K562 (cell line): ENCODE results near the gene FCGR2B. TPM values are rescaled to one million over a fixed set of nuclear protein-coding genes. Genes with fewer than 3 reads are reported as not detected.
"Not testable (repeated sequence)": the region's sequence is repeated elsewhere in the genome, so short reads cannot be mapped to it uniquely, and the experiment has no call there.

Experiments used
- ATAC-seq: fragments of 200-7000 bp; cut with Tn5 transposase; 3 replicates; pipeline ENCODE4 v1.9.1; 2020; ENCODE audit warnings: moderate library complexity
- BruUV-seq: library from RNA; stranded (reverse); fragments of 400-500 nt; replicated peaks from 2 replicates; lab custom pipeline; 2021; lab: Mats Ljungman, UMichigan
- CTCF ChIA-PET: fragments of 300-600 bp; formaldehyde crosslinking; extraction: SDS; loops from one replicate; lab custom pipeline; 2021; ENCODE audit warnings: low intra/inter-chr PET ratio; lab: Yijun Ruan, JAX
- POLR2A ChIA-PET: fragments of 300-600, 350-650 bp; sonication (Branson Sonifier 250); formaldehyde crosslinking; extraction: SDS; loops from one replicate; lab custom pipeline; 2021; ENCODE audit warnings: antibody characterized with exemption, inconsistent platforms; lab: Yijun Ruan, JAX
- DNase-seq, 4 experiments: peaks; one replicate each; pipeline versions ENCODE4 v3.0.0 to v3.0.0-alpha.2; 2011 to 2018; ENCODE audit warnings: low spot score in 3 of 4, mixed read lengths in 3 of 4; ENCODE audit errors: extremely low read depth in 1 of 4
- FAIRE-seq: peaks from 2 replicates; lab custom pipeline; 2011; peaks lifted over from hg19 to GRCh38; lab: Jason Lieb, UNC
- H2AFZ ChIP-seq: 2 replicates; pipeline ENCODE4 v1.6.0; 2011; ENCODE audit warnings: low read depth, low read length, control low read depth, inconsistent platforms
- H3K27ac ChIP-seq: fragments of 200-600 bp; 3 replicates; pipeline ENCODE4 v1.8.0; 2011; ENCODE audit warnings: low read depth, mild to moderate bottlenecking, control low read depth, inconsistent platforms, low read length, moderate library complexity, mixed read lengths; ENCODE audit errors: extremely low read depth
- H3K27me3 ChIP-seq, 2 experiments: fragments of 300-600 bp in 1 of 2; 2 replicates in 1 of 2; 3 replicates in 1 of 2; pipeline versions ENCODE4 v1.6.0 to v1.8.0; 2011; ENCODE audit warnings: inconsistent platforms in 2 of 2, low read length in 2 of 2, mild to moderate bottlenecking in 1 of 2, mixed read lengths in 1 of 2, moderate library complexity in 1 of 2; ENCODE audit not compliant: control insufficient read depth in 2 of 2, insufficient read depth in 2 of 2
- H3K36me3 ChIP-seq: fragments of 300-600 bp; 3 replicates; pipeline ENCODE4 v1.8.0; 2011; ENCODE audit warnings: mild to moderate bottlenecking, low read length, inconsistent platforms; ENCODE audit not compliant: control insufficient read depth, insufficient read depth
- H3K4me1 ChIP-seq, 2 experiments: fragments of 200-600 bp in 1 of 2; replicated peaks in 1 of 2; 2 replicates in 1 of 2; 3 replicates in 1 of 2; pipeline versions ENCODE4 v1.5.1 to v1.8.0; 2011; ENCODE audit warnings: inconsistent platforms in 2 of 2, low read length in 2 of 2, mild to moderate bottlenecking in 1 of 2, mixed read lengths in 1 of 2, moderate library complexity in 1 of 2; ENCODE audit not compliant: control insufficient read depth in 2 of 2, insufficient read depth in 2 of 2
- H3K4me2 ChIP-seq: 2 replicates; pipeline ENCODE4 v1.6.1; 2011; ENCODE audit warnings: low read length, control low read depth, inconsistent platforms, mixed read lengths; ENCODE audit not compliant: insufficient read depth
- H3K4me3 ChIP-seq: fragments of 200-600 bp; sonication (generic), shearing (Covaris generic); 2 replicates; pipeline ENCODE4 v1.5.1; 2016; ENCODE audit warnings: control low read depth, inconsistent platforms
- H3K79me2 ChIP-seq: fragments of 200-600 bp; 3 replicates; pipeline ENCODE4 v1.8.0; 2011; ENCODE audit warnings: low read length, inconsistent platforms; ENCODE audit not compliant: control insufficient read depth, insufficient read depth
- H3K9ac ChIP-seq, 2 experiments: 2 replicates each; pipeline versions ENCODE4 v1.6.0 to v1.6.1; 2011; ENCODE audit warnings: low read depth in 2 of 2, low read length in 2 of 2, control low read depth in 1 of 2, inconsistent platforms in 1 of 2, mild to moderate bottlenecking in 1 of 2, mixed read lengths in 1 of 2; ENCODE audit not compliant: insufficient read depth in 1 of 2
- H3K9me1 ChIP-seq: one replicate; pipeline ENCODE4 v1.6.0; 2011; ENCODE audit warnings: inconsistent platforms, mild to moderate bottlenecking, low read length, moderate library complexity; ENCODE audit not compliant: control insufficient read depth, insufficient read depth
- H3K9me3 ChIP-seq: replicated peaks from 2 replicates; pipeline ENCODE4 v1.5.1; 2011; ENCODE audit warnings: low read depth, low read length, inconsistent platforms; ENCODE audit not compliant: control insufficient read depth, insufficient read depth
- H4K20me1 ChIP-seq: replicated peaks from 2 replicates; pipeline ENCODE4 v1.6.1; 2011; ENCODE audit warnings: low read length, inconsistent platforms, mixed read lengths; ENCODE audit not compliant: control insufficient read depth, insufficient read depth
- CBX3 ChIP-seq, 2 experiments: IDR thresholded peaks; 1 replicate in 1 of 2; 2 replicates in 1 of 2; pipeline ENCODE4 v1.6.1; 2012; ENCODE audit warnings: inconsistent platforms in 2 of 2, low read length in 2 of 2, borderline replicate concordance in 1 of 2, control low read depth in 1 of 2
- CBX5 ChIP-seq: IDR thresholded peaks from 2 replicates; pipeline ENCODE4 v1.6.1; 2014; ENCODE audit warnings: low read depth, borderline replicate concordance
- WGBS: fragments of 100-300 bp; shearing (Covaris generic); methylation state at CpG from one replicate; pipeline ENCODE4 v1.1.6; 2016; ENCODE audit warnings: low coverage, mixed read lengths; ENCODE audit not compliant: insufficient coverage; ENCODE audit errors: missing lambda C conversion rate; 5-methylcytosine and 5-hydroxymethylcytosine counted together
- in situ Hi-C: fragments of 300-500 bp; cut with MboI; formaldehyde crosslinking; loops from 4 replicates; pipeline ENCODE4 v1.15.0; 2018; ENCODE audit warnings: inconsistent platforms, mixed read lengths
- intact Hi-C: fragments of 100-400 bp; cut with micrococcal nuclease; formaldehyde crosslinking; loops from 2 replicates; pipeline ENCODE4 v1.14.2; 2022
- polyA plus RNA-seq, 8 experiments: library from polyadenylated mRNA; depleted of rRNA in 4 of 8; stranded (reverse) in 5 of 8; unstranded in 3 of 8; fragments of >200 nt; fragmentation: Nextera tagmentation in 2 of 8; fragmentation: Illumina TruSeq in 1 of 8; extraction: Ambion mirVana in 2 of 8; extraction: Trizol in 1 of 8; gene quantifications; 2 replicates each; pipeline versions ENCODE4 v1.2.1 to v1.2.3, GENCODE V29; 2011 to 2014; ENCODE audit warnings: inconsistent platforms in 1 of 8, missing spikeins in 1 of 8
- total RNA-seq, 7 experiments: library from RNA; depleted of rRNA in 6 of 7; stranded (reverse); fragments of >200 nt in 6 of 7; fragmentation: Illumina TruSeq in 2 of 7; extraction: Trizol in 2 of 7; gene quantifications; 2 replicates each; pipeline versions ENCODE4 v1.2.1 to v1.2.3, GENCODE V29; 2011 to 2021; ENCODE audit warnings: low replicate concordance in 1 of 7
- TF ChIP-seq, protein P1 (sequence below), 3 experiments: fragments of 200-800 bp in 1 of 3; sonication (Bioruptor generic) in 1 of 3; sonication (generic) in 1 of 3; formaldehyde crosslinking in 1 of 3; IDR thresholded peaks; 2 replicates each; pipeline versions ENCODE4 v1.6.1 to v1.8.0; 2016 to 2022; ENCODE audit warnings: mild to moderate bottlenecking in 2 of 3, missing compliant biosample characterization in 2 of 3, missing genetic modification characterization in 2 of 3, missing genetic modification reagents in 1 of 3

Gene FCGR2B
- total and polyA plus RNA-seq, 9 of the 15 experiments (the other 6 are each of a cell fraction or from before 2014, with no cell fraction given), result 1.7 to 8.9 (median 3.9) TPM

- BruUV-seq, H3K9me3 ChIP-seq, H3K9ac ChIP-seq, CTCF ChIA-PET, DNase-seq, H3K4me2 ChIP-seq, POLR2A ChIA-PET, intact Hi-C loops, H2AFZ ChIP-seq, H3K79me2 ChIP-seq, H3K27me3 ChIP-seq, H3K4me1 ChIP-seq, H3K4me3 ChIP-seq, H3K9me1 ChIP-seq, in situ Hi-C loops, FAIRE-seq: not testable (repeated sequence)
- 82% methylated on average over 10 of the region's 30 CpGs for WGBS
- TF ChIP-seq, protein P1, sequence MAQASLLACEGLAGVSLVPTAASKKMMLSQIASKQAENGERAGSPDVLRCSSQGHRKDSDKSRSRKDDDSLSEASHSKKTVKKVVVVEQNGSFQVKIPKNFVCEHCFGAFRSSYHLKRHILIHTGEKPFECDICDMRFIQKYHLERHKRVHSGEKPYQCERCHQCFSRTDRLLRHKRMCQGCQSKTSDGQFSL (CRISPR knock-in tag; IDR thresholded peaks at IDR 0.05), result 0 out of 2 replicates have a peak, but pooled peaks have one; percentile 19
- TF ChIP-seq, protein P1 (tag; IDR thresholded peaks at IDR 0.05), result not testable (repeated sequence)
- TF ChIP-seq, all 486 proteins: peak for 1; not testable (repeated sequence) for 485
- not testable (repeated sequence) for H3K36me3 ChIP-seq, H4K20me1 ChIP-seq, H3K27ac ChIP-seq, ATAC-seq
Observed at GRCh38 chr1:161616417-161616816, 46.5 kb upstream of the FCGR2B start.

DNA sequence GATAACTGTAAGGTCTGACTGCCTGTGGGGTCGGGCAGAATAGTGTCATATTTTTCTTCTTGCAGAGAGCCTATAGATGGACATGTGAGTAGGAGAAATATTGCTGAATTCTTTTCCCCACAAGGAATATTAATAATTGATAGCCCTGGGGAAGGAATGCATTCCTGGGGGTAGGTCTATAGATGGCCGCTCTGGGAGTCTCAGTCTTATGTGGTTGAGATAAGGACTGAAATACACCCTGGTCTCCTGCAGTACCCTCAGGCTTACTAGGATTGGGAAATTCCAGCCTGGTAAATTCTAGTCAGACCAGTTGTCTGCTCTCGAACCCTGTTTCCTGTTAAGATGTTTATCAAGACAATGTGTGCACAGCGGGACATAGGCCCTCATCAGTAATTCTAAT is 44.4 kb upstream of the FCGR2B start:
- FAIRE-seq, H3K9me1 ChIP-seq, in situ Hi-C loops, H3K4me2 ChIP-seq, H3K27ac ChIP-seq, H3K27me3 ChIP-seq, H3K36me3 ChIP-seq, intact Hi-C loops, H3K79me2 ChIP-seq, H2AFZ ChIP-seq, H3K9ac ChIP-seq, H3K9me3 ChIP-seq, ATAC-seq, H3K4me1 ChIP-seq, H4K20me1 ChIP-seq, POLR2A ChIA-PET, H3K4me3 ChIP-seq, CTCF ChIA-PET, DNase-seq, BruUV-seq: not testable (repeated sequence)
- WGBS, result 90% methylated on average over 4 of the region's 4 CpGs
- TF ChIP-seq CBX5, result peak; percentile 52; the same call in 1 of the 2 replicates
- TF ChIP-seq CBX3 (IDR thresholded peaks at IDR 0.05; ENCODE audit: borderline replicate concordance in 1 of 2, low read length in 2 of 2), result peak in 1 of 2 experiments; percentile 22; a peak in 1 of 3 replicates
